H1 (cell line): Measurements from ENCODE around the gene OR8B3. TPM values are rescaled to one million over a fixed set of nuclear protein-coding genes. Genes with fewer than 3 reads are reported as not detected.
"Not testable (repeated sequence)": the region's sequence is repeated elsewhere in the genome, so short reads cannot be mapped to it uniquely, and the experiment has no call there.

Experiments used
- CTCF ChIA-PET: fragments of 300-600 bp; sonication (Branson Sonifier 250); formaldehyde crosslinking; loops from one replicate; lab custom pipeline; 2021; ENCODE audit not compliant: partially characterized antibody; lab: Charles Lee
- POLR2A ChIA-PET: fragments of 300-600 bp; sonication (Branson Sonifier 250); formaldehyde crosslinking; loops from one replicate; lab custom pipeline; 2021; ENCODE audit warnings: inconsistent platforms; ENCODE audit not compliant: partially characterized antibody; lab: Charles Lee
- DNase-seq, 2 experiments: peaks; one replicate each; pipeline versions ENCODE4 v3.0.0 to v3.0.0-alpha.2; 2010 to 2022; ENCODE audit warnings: low spot score in 2 of 2, low read depth in 1 of 2, mixed read lengths in 1 of 2
- FAIRE-seq: peaks from 2 replicates; lab custom pipeline; 2011; peaks lifted over from hg19 to GRCh38; lab: Jason Lieb, UNC
- H2AFZ ChIP-seq: 2 replicates; pipeline ENCODE4 v1.8.1; 2012; ENCODE audit warnings: low read length, inconsistent platforms
- H2AK5ac ChIP-seq: 2 replicates; pipeline ENCODE4 v1.6.1; 2013; ENCODE audit warnings: low read depth, low read length
- H2BK120ac ChIP-seq: replicated peaks from 2 replicates; pipeline ENCODE3; 2013; ENCODE audit warnings: low read depth, low read length, inconsistent platforms
- H2BK12ac ChIP-seq: 2 replicates; pipeline ENCODE4 v1.6.1; 2013; ENCODE audit warnings: low read depth, low read length
- H2BK15ac ChIP-seq: 2 replicates; pipeline ENCODE4 v1.6.1; 2013; ENCODE audit warnings: low read length
- H2BK20ac ChIP-seq: 2 replicates; pipeline ENCODE4 v1.6.1; 2013; ENCODE audit warnings: low read length
- H2BK5ac ChIP-seq: 2 replicates; pipeline ENCODE4 v1.6.1; 2013; ENCODE audit warnings: low read depth, low read length
- H3K14ac ChIP-seq: 2 replicates; pipeline ENCODE4 v1.6.1; 2013; ENCODE audit warnings: inconsistent platforms; ENCODE audit not compliant: insufficient read length
- H3K18ac ChIP-seq: 2 replicates; pipeline ENCODE4 v1.6.1; 2013; ENCODE audit warnings: low read length; ENCODE audit errors: extremely low read depth
- H3K23ac ChIP-seq: 2 replicates; pipeline ENCODE4 v1.6.1; 2013; ENCODE audit warnings: inconsistent platforms; ENCODE audit not compliant: insufficient read length
- H3K23me2 ChIP-seq: 2 replicates; pipeline ENCODE4 v1.6.1; 2013; ENCODE audit warnings: low read depth, low read length
- H3K27ac ChIP-seq: 2 replicates; pipeline ENCODE4 v1.6.1; 2011; ENCODE audit warnings: low read depth, low read length, inconsistent platforms
- H3K27me3 ChIP-seq, 4 experiments: replicated peaks in 1 of 4; 1 replicate in 1 of 4; 2 replicates in 3 of 4; pipeline versions ENCODE4 v1.6.1 to v1.8.1; 2011 to 2013; ENCODE audit warnings: low read length in 3 of 4, mild to moderate bottlenecking in 3 of 4, inconsistent platforms in 2 of 4, mixed read lengths in 2 of 4, moderate library complexity in 1 of 4; ENCODE audit not compliant: control insufficient read depth in 3 of 4, insufficient read depth in 3 of 4; ENCODE audit errors: extremely low read depth in 1 of 4
- H3K36me3 ChIP-seq, 4 experiments: 2 replicates each; pipeline versions ENCODE4 v1.6.1 to v1.8.1; 2011 to 2013; ENCODE audit warnings: mild to moderate bottlenecking in 4 of 4, low read length in 3 of 4, moderate library complexity in 2 of 4, control low read depth in 1 of 4, inconsistent platforms in 1 of 4; ENCODE audit not compliant: insufficient read depth in 4 of 4, control insufficient read depth in 2 of 4
- H3K4ac ChIP-seq: replicated peaks from 2 replicates; pipeline ENCODE3; 2013; ENCODE audit warnings: low read length, low read depth, mixed read lengths, inconsistent platforms; ENCODE audit not compliant: insufficient read length
- H3K4me1 ChIP-seq, 4 experiments: replicated peaks in 1 of 4; 1 replicate in 1 of 4; 2 replicates in 3 of 4; pipeline versions ENCODE4 v1.6.1 to v1.8.1; 2011 to 2013; ENCODE audit warnings: low read length in 3 of 4, inconsistent platforms in 2 of 4, mixed read lengths in 1 of 4; ENCODE audit not compliant: insufficient read depth in 4 of 4, control insufficient read depth in 3 of 4
- H3K4me2 ChIP-seq, 2 experiments: 2 replicates each; pipeline versions ENCODE4 v1.6.1 to v1.8.1; 2011 to 2013; ENCODE audit warnings: low read depth in 2 of 2, low read length in 2 of 2, control low read depth in 1 of 2, inconsistent platforms in 1 of 2, mild to moderate bottlenecking in 1 of 2; ENCODE audit not compliant: insufficient read depth in 1 of 2
- H3K4me3 ChIP-seq, 4 experiments: fragments of 200-600, 300-600 bp in 1 of 4; sonication (generic), shearing (Covaris generic), sonication (Bioruptor Twin) in 1 of 4; 2 replicates each; pipeline versions ENCODE4 v1.5.1 to v1.8.1; 2011 to 2016; ENCODE audit warnings: low read length in 4 of 4, low read depth in 3 of 4, control low read depth in 2 of 4, inconsistent platforms in 2 of 4, mild to moderate bottlenecking in 2 of 4, mixed read lengths in 1 of 4, moderate library complexity in 1 of 4; ENCODE audit not compliant: insufficient read depth in 2 of 4; ENCODE audit errors: extremely low read depth in 1 of 4
- H3K56ac ChIP-seq: replicated peaks from 2 replicates; pipeline ENCODE3; 2013; ENCODE audit warnings: low read depth, mild to moderate bottlenecking, mixed read lengths, low read length, inconsistent platforms; ENCODE audit not compliant: insufficient read length
- H3K79me1 ChIP-seq: 2 replicates; pipeline ENCODE4 v1.6.1; 2013; ENCODE audit warnings: low read depth, low read length, control low read depth
- H3K79me2 ChIP-seq, 2 experiments: 2 replicates each; pipeline versions ENCODE4 v1.6.1 to v1.8.1; 2012 to 2013; ENCODE audit warnings: low read length in 2 of 2, mild to moderate bottlenecking in 2 of 2, inconsistent platforms in 1 of 2; ENCODE audit not compliant: insufficient read depth in 2 of 2, control insufficient read depth in 1 of 2
- H3K9ac ChIP-seq, 4 experiments: replicated peaks in 1 of 4; 1 replicate in 1 of 4; 2 replicates in 3 of 4; pipeline versions ENCODE4 v1.6.1 to v1.8.1; 2011 to 2013; ENCODE audit warnings: low read depth in 3 of 4, low read length in 3 of 4, control low read depth in 2 of 4, mild to moderate bottlenecking in 2 of 4, moderate library complexity in 2 of 4, inconsistent platforms in 1 of 4; ENCODE audit errors: extremely low read depth in 1 of 4
- H3K9me3 ChIP-seq, 2 experiments: 2 replicates each; pipeline versions ENCODE4 v1.6.1 to v1.8.1; 2012 to 2013; ENCODE audit warnings: mild to moderate bottlenecking in 2 of 2, moderate library complexity in 2 of 2, control low read depth in 1 of 2, inconsistent platforms in 1 of 2, low read depth in 1 of 2, low read length in 1 of 2, mixed read lengths in 1 of 2; ENCODE audit not compliant: insufficient read depth in 2 of 2
- H4K20me1 ChIP-seq, 2 experiments: replicated peaks in 1 of 2; 2 replicates each; pipeline versions ENCODE3 to v1.8.1; 2011 to 2013; ENCODE audit warnings: inconsistent platforms in 2 of 2, low read length in 2 of 2, mild to moderate bottlenecking in 1 of 2; ENCODE audit not compliant: insufficient read depth in 2 of 2, control insufficient read depth in 1 of 2
- H4K5ac ChIP-seq: 2 replicates; pipeline ENCODE4 v1.6.1; 2013; ENCODE audit warnings: low read length, low read depth, mixed read lengths, inconsistent platforms; ENCODE audit not compliant: insufficient read length
- H4K8ac ChIP-seq: 2 replicates; pipeline ENCODE4 v1.8.0; 2013; ENCODE audit warnings: mild to moderate bottlenecking, moderate library complexity, low read length, inconsistent platforms; ENCODE audit not compliant: insufficient read depth; ENCODE audit errors: extremely low read depth
- H4K91ac ChIP-seq: replicated peaks from 2 replicates; pipeline ENCODE3; 2013; ENCODE audit warnings: low read length, mixed read lengths, inconsistent platforms; ENCODE audit not compliant: insufficient read length
- WGBS, 2 experiments: shearing (Covaris generic) in 1 of 2; methylation state at CpG; one replicate each; pipeline versions ENCODE4 v1.1.6 to v1.1.7; 2013 to 2015; ENCODE audit warnings: low lambda C conversion rate in 2 of 2, mixed read lengths in 2 of 2, inconsistent platforms in 1 of 2, low coverage in 1 of 2, missing lambda C conversion rate in 1 of 2; ENCODE audit not compliant: insufficient replicate concordance in 2 of 2, insufficient coverage in 1 of 2, insufficient read length in 1 of 2; ENCODE audit errors: extremely low coverage in 1 of 2, missing lambda C conversion rate in 1 of 2; 5-methylcytosine and 5-hydroxymethylcytosine counted together
- polyA plus RNA-seq, 7 experiments: library from polyadenylated mRNA; depleted of rRNA in 3 of 7; stranded (reverse) in 5 of 7; unstranded in 2 of 7; fragments of >200 nt in 5 of 7; fragments of 200-250 nt in 2 of 7; gene quantifications; 1 replicate in 5 of 7; 2 replicates in 1 of 7; 4 replicates in 1 of 7; pipeline versions ENCODE4 v1.2.1 to v1.2.3, GENCODE V29; 2011 to 2013; ENCODE audit warnings: missing spikeins in 2 of 7, mixed read lengths in 2 of 7
- total RNA-seq: library from RNA; stranded (reverse); fragmentation: NEBNext Ultra II Directional; extraction: Animal tissue kit (Norgen Biotek cat#: 25700); gene quantifications from 2 replicates; pipeline ENCODE4 v1.2.1, GENCODE V29; 2021

Gene OR8B3
- total and polyA plus RNA-seq, 2 of the 8 experiments (the other 6 are each of a cell fraction or from before 2014, with no cell fraction given) = not detected

- H3K9ac ChIP-seq, H4K20me1 ChIP-seq, H3K9me3 ChIP-seq, H2BK15ac ChIP-seq, H3K79me2 ChIP-seq, H3K27ac ChIP-seq, POLR2A ChIA-PET, H2AK5ac ChIP-seq, H3K56ac ChIP-seq, FAIRE-seq, H3K4me3 ChIP-seq, H3K14ac ChIP-seq, H2BK120ac ChIP-seq, H3K36me3 ChIP-seq, H3K4ac ChIP-seq, H3K23me2 ChIP-seq, H2BK12ac ChIP-seq, H2BK5ac ChIP-seq, H2AFZ ChIP-seq, H3K27me3 ChIP-seq, H3K4me2 ChIP-seq, H4K5ac ChIP-seq, H3K4me1 ChIP-seq, H2BK20ac ChIP-seq, DNase-seq, H4K8ac ChIP-seq, H3K23ac ChIP-seq, H4K91ac ChIP-seq, H3K79me1 ChIP-seq, H3K18ac ChIP-seq: not testable (repeated sequence)
- WGBS, 2 experiments = 98% methylated on average over 6 of the region's 27 CpGs; no CpG with 5 or more reads in 1 of the 2 experiments
- CTCF ChIA-PET = interaction anchor here (0.7 to 2.9 kb wide), 10 partner anchors 14 to 340 kb away, joined by 3 to 20 read pairs (median 4); partner anchors contain the start of gene TBRG1
Observed at GRCh38 chr11:124403186-124403585, 4.4 kb upstream of the OR8B3 start.
